Naive thymus-derived CD4-positive, alpha-beta T cell (primary cell): ENCODE measurements around the gene CDH13. TPM values are rescaled to one million over a fixed set of nuclear protein-coding genes. Genes with fewer than 3 reads are reported as not detected.

Experiments
- ATAC-seq: fragments of 150-1000 bp; cut with Tn5 transposase; 2 replicates; pipeline ENCODE4 v1.10.0; 2021; ENCODE audit warnings: mild to moderate bottlenecking, moderate library complexity
- CTCF ChIA-PET: fragments of 350-600 bp; sonication (Branson Sonifier 250); formaldehyde crosslinking; loops from one replicate; lab custom pipeline; 2021; ENCODE audit warnings: antibody characterized with exemption; lab: Charles Lee
- POLR2A ChIA-PET: fragments of 350-600 bp; sonication (Branson Sonifier 250); formaldehyde crosslinking; loops from one replicate; lab custom pipeline; 2021; ENCODE audit warnings: antibody characterized with exemption, inconsistent platforms; lab: Charles Lee
- DNase-seq, 9 donors: peaks; one replicate each; pipeline versions ENCODE4 v3.0.0 to v3.0.0-alpha.2; 2020 to 2022; ENCODE audit warnings: mixed read lengths in 1 of 9
- H3K27ac ChIP-seq: one replicate; pipeline ENCODE4 v1.7.0; 2013; ENCODE audit warnings: mild to moderate bottlenecking, low read depth, low read length, moderate library complexity
- H3K27me3 ChIP-seq, 2 donors: one replicate each; pipeline ENCODE4 v1.7.0; 2013; ENCODE audit warnings: low read length in 2 of 2, mild to moderate bottlenecking in 2 of 2, moderate library complexity in 2 of 2; ENCODE audit not compliant: control insufficient read depth in 2 of 2, insufficient read depth in 2 of 2
- H3K36me3 ChIP-seq, 3 experiments: 1 replicate in 2 of 3; 2 replicates in 1 of 3; pipeline ENCODE4 v1.7.0; 2013; ENCODE audit warnings: low read length in 3 of 3, mild to moderate bottlenecking in 3 of 3, moderate library complexity in 1 of 3; ENCODE audit not compliant: insufficient read depth in 3 of 3, control insufficient read depth in 2 of 3
- H3K4me1 ChIP-seq, 2 donors: one replicate each; pipeline ENCODE4 v1.7.0; 2013; ENCODE audit warnings: low read length in 2 of 2, mild to moderate bottlenecking in 2 of 2, moderate library complexity in 1 of 2; ENCODE audit not compliant: control insufficient read depth in 2 of 2, insufficient read depth in 2 of 2
- H3K4me3 ChIP-seq: 2 replicates; pipeline ENCODE4 v1.7.0; 2013; ENCODE audit warnings: mild to moderate bottlenecking, low read length
- H3K9me3 ChIP-seq, 3 experiments: 1 replicate in 2 of 3; 2 replicates in 1 of 3; pipeline ENCODE4 v1.7.0; 2013; ENCODE audit warnings: low read length in 3 of 3; ENCODE audit not compliant: control insufficient read depth in 2 of 3
- H3K27ac Mint-ChIP-seq, 9 donors: one replicate each; pipeline ENCODE4 v1.8.0; 2020 to 2022; ENCODE audit warnings: mixed read lengths in 9 of 9, mild to moderate bottlenecking in 8 of 9, moderate library complexity in 5 of 9, inconsistent platforms in 2 of 9
- H3K27me3 Mint-ChIP-seq, 5 donors: one replicate each; pipeline ENCODE4 v1.8.0; 2021 to 2022; ENCODE audit warnings: mixed read lengths in 5 of 5, mild to moderate bottlenecking in 1 of 5
- H3K36me3 Mint-ChIP-seq, 5 donors: one replicate each; pipeline ENCODE4 v1.8.0; 2020 to 2022; ENCODE audit warnings: mixed read lengths in 5 of 5, mild to moderate bottlenecking in 3 of 5, inconsistent platforms in 1 of 5
- H3K4me1 Mint-ChIP-seq, 7 donors: one replicate each; pipeline ENCODE4 v1.8.0; 2020 to 2022; ENCODE audit warnings: mixed read lengths in 7 of 7, mild to moderate bottlenecking in 3 of 7, inconsistent platforms in 1 of 7
- H3K4me3 Mint-ChIP-seq, 10 donors: one replicate each; pipeline ENCODE4 v1.8.0; 2020 to 2022; ENCODE audit warnings: mild to moderate bottlenecking in 10 of 10, mixed read lengths in 10 of 10, moderate library complexity in 6 of 10, inconsistent platforms in 2 of 10
- H3K9me3 Mint-ChIP-seq, 11 donors: one replicate each; pipeline ENCODE4 v1.8.0; 2020 to 2022; ENCODE audit warnings: mixed read lengths in 11 of 11, mild to moderate bottlenecking in 4 of 11, inconsistent platforms in 1 of 11, moderate library complexity in 1 of 11
- intact Hi-C, 2 donors: fragments of 100-400 bp; cut with micrococcal nuclease; formaldehyde crosslinking; loops; one replicate each; pipeline ENCODE4 v1.15.1; 2023
- polyA plus RNA-seq, 2 donors: library from polyadenylated mRNA; unstranded; fragments of 300-500 nt; fragmentation: Illumina TruSeq; gene quantifications; one replicate each; pipeline ENCODE4 v1.2.3, GENCODE V29; 2021
- total RNA-seq, 6 experiments: library from RNA in 5 of 6; stranded (reverse) in 5 of 6; gene quantifications; 1 replicate in 5 of 6; 2 replicates in 1 of 6; pipeline ENCODE4 v1.2.3 and lab custom pipeline; 2021 to 2026

Gene CDH13
- total and polyA plus RNA-seq, 7 experiments from 2014 or later = not detected

GRCh38 chr16:82824408-82824807, 197.6 kb downstream of the CDH13 start:
- no peak overlapping the region for H3K27ac ChIP-seq
- ChIA-PET POLR2A (no interaction called here), CTCF (no interaction called here)
- no peak for DNase-seq
- H3K27me3 Mint-ChIP-seq = peaks cover 0 to 16% (median 4%) of the 10 kb centered on the region in 5 donors
- H3K27ac Mint-ChIP-seq = no peak overlapping the region
- peaks cover 0 to 14% (median 3%) of the 10 kb centered on the region in 11 donors for H3K9me3 Mint-ChIP-seq
- no peak overlapping the region for H3K4me3 ChIP-seq
- ATAC-seq = no peak
- no peaks in the 10 kb centered on the region for H3K4me1 Mint-ChIP-seq
- intact Hi-C loops = no loop called here
- H3K36me3 ChIP-seq = no peaks in the 10 kb centered on the region
- no peaks in the 10 kb centered on the region for H3K4me1 ChIP-seq
- no peaks in the 10 kb centered on the region for H3K36me3 Mint-ChIP-seq
- H3K9me3 ChIP-seq = no peaks in the 10 kb centered on the region
- H3K4me3 Mint-ChIP-seq = no peak overlapping the region
- no peaks in the 10 kb centered on the region for H3K27me3 ChIP-seq

DNA sequence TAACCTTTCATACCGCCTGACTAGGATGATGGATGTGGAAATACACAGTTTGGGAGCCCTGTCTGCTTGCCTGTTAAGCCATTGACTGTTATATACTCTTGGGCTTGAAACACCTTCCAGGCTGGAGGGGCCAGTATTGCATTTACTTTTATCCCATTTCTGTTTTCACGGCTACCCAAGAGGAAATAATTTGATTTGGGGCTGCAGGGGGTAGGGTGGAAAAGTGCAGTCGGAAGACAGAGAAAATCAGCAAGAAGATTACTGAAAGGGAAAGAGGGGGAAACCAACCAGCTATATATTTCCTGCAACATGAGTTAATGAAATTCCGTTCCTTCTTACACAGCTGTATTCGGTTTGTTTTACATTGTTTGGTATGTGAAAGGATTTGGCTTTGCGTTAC, 202.5 kb downstream of the CDH13 start:
- ATAC-seq = no peak

GRCh38 chr16:82830944-82831343, 204.2 kb downstream of the CDH13 start:
- Mint-ChIP-seq H3K27ac (no peak overlapping the region), H3K9me3 (peaks cover 0 to 5% (median 2%) of the 10 kb centered on the region in 11 donors), H3K36me3 (no peaks in the 10 kb centered on the region), H3K4me1 (peaks cover 0 to 3% (median 0%) of the 10 kb centered on the region in 7 donors), H3K4me3 (no peak overlapping the region), H3K27me3 (peaks cover 0 to 9% (median 5%) of the 10 kb centered on the region in 5 donors)
- Histone ChIP-seq H3K4me3 (no peak overlapping the region), H3K36me3 (no peaks in the 10 kb centered on the region), H3K4me1 (no peaks in the 10 kb centered on the region), H3K9me3 (no peaks in the 10 kb centered on the region), H3K27me3 (no peaks in the 10 kb centered on the region), H3K27ac (no peak overlapping the region)
- ChIA-PET POLR2A (no interaction called here), CTCF (no interaction called here)
- DNase-seq = no peak
- intact Hi-C loops = no loop called here
- no peak for ATAC-seq

More for the DNA sequence above, 202.5 kb downstream of the CDH13 start:
- ChIA-PET CTCF (no interaction called here), POLR2A (no interaction called here)
- no peak for DNase-seq
- no peaks in the 10 kb centered on the region for H3K36me3 Mint-ChIP-seq
- no peak overlapping the region for H3K4me3 Mint-ChIP-seq
- intact Hi-C loops = no loop called here
- H3K27me3 Mint-ChIP-seq = peaks cover 0 to 6% (median 4%) of the 10 kb centered on the region in 5 donors
- peaks cover 0 to 3% (median 0%) of the 10 kb centered on the region in 7 donors for H3K4me1 Mint-ChIP-seq
- H3K27ac Mint-ChIP-seq = no peak overlapping the region
- no peaks in the 10 kb centered on the region for H3K36me3 ChIP-seq
- no peak overlapping the region for H3K27ac ChIP-seq
- H3K4me3 ChIP-seq = no peak overlapping the region
- no peaks in the 10 kb centered on the region for H3K27me3 ChIP-seq
- H3K9me3 Mint-ChIP-seq = peaks cover 0 to 7% (median 2%) of the 10 kb centered on the region in 11 donors
- H3K4me1 ChIP-seq = no peaks in the 10 kb centered on the region
- H3K9me3 ChIP-seq = no peaks in the 10 kb centered on the region

- Mint-ChIP-seq H3K36me3 (no peaks in the 10 kb centered on the region), H3K4me1 (peaks cover 0 to 3% (median 0%) of the 10 kb centered on the region in 7 donors), H3K27me3 (peaks cover 0 to 6% (median 5%) of the 10 kb centered on the region in 5 donors), H3K4me3 (no peak overlapping the region), H3K27ac (no peak overlapping the region), H3K9me3 (peaks cover 0 to 2% (median 0%) of the 10 kb centered on the region in 11 donors)
- POLR2A ChIA-PET = no interaction called here
- no peaks in the 10 kb centered on the region for H3K4me1 ChIP-seq
- intact Hi-C loops = no loop called here
- ATAC-seq = no peak
- no peak for DNase-seq
- no peaks in the 10 kb centered on the region for H3K36me3 ChIP-seq
- no peaks in the 10 kb centered on the region for H3K27me3 ChIP-seq
- H3K9me3 ChIP-seq = no peaks in the 10 kb centered on the region
- H3K4me3 ChIP-seq = no peak overlapping the region
- CTCF ChIA-PET = no interaction called here
- no peak overlapping the region for H3K27ac ChIP-seq
Observed at GRCh38 chr16:82832821-82833220, 206.1 kb downstream of the CDH13 start.

GRCh38 chr16:82833378-82833993, 206.7 kb downstream of the CDH13 start:
- H3K27me3 Mint-ChIP-seq = peaks cover 0 to 6% (median 5%) of the 10 kb centered on the region in 5 donors
- no peaks in the 10 kb centered on the region for H3K36me3 Mint-ChIP-seq
- Histone ChIP-seq H3K27me3 (no peaks in the 10 kb centered on the region), H3K4me1 (no peaks in the 10 kb centered on the region), H3K9me3 (no peaks in the 10 kb centered on the region), H3K4me3 (no peak overlapping the region), H3K36me3 (no peaks in the 10 kb centered on the region), H3K27ac (no peak overlapping the region)
- ChIA-PET POLR2A (no interaction called here), CTCF (no interaction called here)
- DNase-seq (no peak), ATAC-seq (no peak)
- no peak overlapping the region for H3K4me3 Mint-ChIP-seq
- no peak overlapping the region for H3K27ac Mint-ChIP-seq
- intact Hi-C loops = no loop called here
- peaks cover 0 to 6% (median 0%) of the 10 kb centered on the region in 11 donors for H3K9me3 Mint-ChIP-seq
- H3K4me1 Mint-ChIP-seq = peaks cover 0 to 3% (median 0%) of the 10 kb centered on the region in 7 donors

- Mint-ChIP-seq H3K9me3 (peaks cover 0 to 6% (median 0%) of the 10 kb centered on the region in 11 donors), H3K27me3 (peaks cover 0 to 7% (median 1%) of the 10 kb centered on the region in 5 donors), H3K4me3 (no peak overlapping the region), H3K36me3 (no peaks in the 10 kb centered on the region), H3K27ac (no peak overlapping the region), H3K4me1 (peaks cover 0 to 3% (median 0%) of the 10 kb centered on the region in 7 donors)
- Histone ChIP-seq H3K27me3 (no peaks in the 10 kb centered on the region), H3K27ac (no peak overlapping the region), H3K36me3 (no peaks in the 10 kb centered on the region), H3K4me3 (no peak overlapping the region), H3K4me1 (no peaks in the 10 kb centered on the region), H3K9me3 (no peaks in the 10 kb centered on the region)
- intact Hi-C loops = no loop called here
- DNase-seq (no peak), ATAC-seq (no peak)
- CTCF ChIA-PET = no interaction called here
- POLR2A ChIA-PET = no interaction called here
Observed at GRCh38 chr16:82834151-82834815, 207.5 kb downstream of the CDH13 start.
